K562 (cell line): Measurements from ENCODE around the gene PRKACA. TPM values are rescaled to one million over a fixed set of nuclear protein-coding genes. Genes with fewer than 3 reads are reported as not detected.

Experiments
- ARID4B ChIP-seq: sonication (generic); formaldehyde crosslinking; IDR thresholded peaks from 2 replicates; pipeline ENCODE4 v1.8.0; 2022; ENCODE audit warnings: mild to moderate bottlenecking, missing genetic modification reagents
- DIDO1 ChIP-seq: fragments of 450-650 bp; IDR thresholded peaks from 2 replicates; pipeline ENCODE4 v1.6.1; 2016; ENCODE audit warnings: low read depth, missing biosample characterization, missing genetic modification characterization
- ETV1 ChIP-seq: fragments of 450-650 bp; conservative IDR thresholded peaks from 2 replicates; pipeline ENCODE4 v1.6.1; 2016; ENCODE audit warnings: missing genetic modification characterization, control low read depth, low read depth, missing compliant biosample characterization
- HDAC6 ChIP-seq: IDR thresholded peaks from 2 replicates; pipeline ENCODE4 v1.6.1; 2012; ENCODE audit warnings: low read depth, mild to moderate bottlenecking, control low read depth, inconsistent platforms, low read length, moderate library complexity
- MCM3 ChIP-seq: fragments of 450-650 bp; IDR thresholded peaks from 2 replicates; pipeline ENCODE4 v1.6.1; 2016
- ZBTB7A ChIP-seq: IDR thresholded peaks from 2 replicates; pipeline ENCODE4 v1.6.1; 2011; ENCODE audit warnings: low read depth, mild to moderate bottlenecking, low read length, moderate library complexity, borderline replicate concordance; ENCODE audit not compliant: control insufficient read depth
- ZNF277 ChIP-seq: fragments of 250-450 bp; sonication (Bioruptor Pico); IDR thresholded peaks from 2 replicates; pipeline ENCODE4 v1.8.0; 2022; ENCODE audit warnings: inconsistent platforms, mild to moderate bottlenecking, moderate library complexity, borderline replicate concordance
- ZNF511 ChIP-seq: sonication (generic); formaldehyde crosslinking; IDR thresholded peaks from 2 replicates; pipeline ENCODE4 v1.8.0; 2022; ENCODE audit warnings: mild to moderate bottlenecking, missing genetic modification reagents
- polyA plus RNA-seq, 8 experiments: library from polyadenylated mRNA; depleted of rRNA in 4 of 8; stranded (reverse) in 5 of 8; unstranded in 3 of 8; fragments of >200 nt; fragmentation: Nextera tagmentation in 2 of 8; fragmentation: Illumina TruSeq in 1 of 8; extraction: Ambion mirVana in 2 of 8; extraction: Trizol in 1 of 8; gene quantifications; 2 replicates each; pipeline versions ENCODE4 v1.2.1 to v1.2.3, GENCODE V29; 2011 to 2014; ENCODE audit warnings: inconsistent platforms in 1 of 8, missing spikeins in 1 of 8
- total RNA-seq, 7 experiments: library from RNA; depleted of rRNA in 6 of 7; stranded (reverse); fragments of >200 nt in 6 of 7; fragmentation: Illumina TruSeq in 2 of 7; extraction: Trizol in 2 of 7; gene quantifications; 2 replicates each; pipeline versions ENCODE4 v1.2.1 to v1.2.3, GENCODE V29; 2011 to 2021; ENCODE audit warnings: low replicate concordance in 1 of 7
- TF ChIP-seq, protein P1 (sequence below): fragments of 250-450 bp; sonication (Bioruptor Pico); IDR thresholded peaks from 2 replicates; pipeline ENCODE4 v1.9.0; 2021; ENCODE audit warnings: mild to moderate bottlenecking, inconsistent platforms
- TF ChIP-seq, protein P2 (sequence below): fragments of 450-650 bp; formaldehyde crosslinking; conservative IDR thresholded peaks from 2 replicates; pipeline ENCODE4 v1.4.0; 2022; ENCODE audit warnings: mild to moderate bottlenecking, missing genetic modification characterization
- TF ChIP-seq, protein P3 (sequence below): fragments of 200-800 bp; sonication (Bioruptor generic); IDR thresholded peaks from 2 replicates; pipeline ENCODE4 v1.6.1; 2017; ENCODE audit warnings: missing genetic modification characterization, missing compliant biosample characterization

The PRKACA gene
- total and polyA plus RNA-seq, 9 of the 15 experiments (the other 6 are each of a cell fraction or from before 2014, with no cell fraction given), result 1.2 to 63.1 (median 13.0) TPM

- TF ChIP-seq, protein P1, sequence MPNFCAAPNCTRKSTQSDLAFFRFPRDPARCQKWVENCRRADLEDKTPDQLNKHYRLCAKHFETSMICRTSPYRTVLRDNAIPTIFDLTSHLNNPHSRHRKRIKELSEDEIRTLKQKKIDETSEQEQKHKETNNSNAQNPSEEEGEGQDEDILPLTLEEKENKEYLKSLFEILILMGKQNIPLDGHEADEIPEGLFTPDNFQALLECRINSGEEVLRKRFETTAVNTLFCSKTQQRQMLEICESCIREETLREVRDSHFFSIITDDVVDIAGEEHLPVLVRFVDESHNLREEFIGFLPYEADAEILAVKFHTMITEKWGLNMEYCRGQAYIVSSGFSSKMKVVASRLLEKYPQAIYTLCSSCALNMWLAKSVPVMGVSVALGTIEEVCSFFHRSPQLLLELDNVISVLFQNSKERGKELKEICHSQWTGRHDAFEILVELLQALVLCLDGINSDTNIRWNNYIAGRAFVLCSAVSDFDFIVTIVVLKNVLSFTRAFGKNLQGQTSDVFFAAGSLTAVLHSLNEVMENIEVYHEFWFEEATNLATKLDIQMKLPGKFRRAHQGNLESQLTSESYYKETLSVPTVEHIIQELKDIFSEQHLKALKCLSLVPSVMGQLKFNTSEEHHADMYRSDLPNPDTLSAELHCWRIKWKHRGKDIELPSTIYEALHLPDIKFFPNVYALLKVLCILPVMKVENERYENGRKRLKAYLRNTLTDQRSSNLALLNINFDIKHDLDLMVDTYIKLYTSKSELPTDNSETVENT (CRISPR knock-in tag), result peak; percentile 84
- TF ChIP-seq, protein P2, sequence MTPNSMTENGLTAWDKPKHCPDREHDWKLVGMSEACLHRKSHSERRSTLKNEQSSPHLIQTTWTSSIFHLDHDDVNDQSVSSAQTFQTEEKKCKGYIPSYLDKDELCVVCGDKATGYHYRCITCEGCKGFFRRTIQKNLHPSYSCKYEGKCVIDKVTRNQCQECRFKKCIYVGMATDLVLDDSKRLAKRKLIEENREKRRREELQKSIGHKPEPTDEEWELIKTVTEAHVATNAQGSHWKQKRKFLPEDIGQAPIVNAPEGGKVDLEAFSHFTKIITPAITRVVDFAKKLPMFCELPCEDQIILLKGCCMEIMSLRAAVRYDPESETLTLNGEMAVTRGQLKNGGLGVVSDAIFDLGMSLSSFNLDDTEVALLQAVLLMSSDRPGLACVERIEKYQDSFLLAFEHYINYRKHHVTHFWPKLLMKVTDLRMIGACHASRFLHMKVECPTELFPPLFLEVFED (CRISPR knock-in tag), result 0 out of 2 replicates have a peak, but pooled peaks have one; percentile 64
- TF ChIP-seq ZNF511 (CRISPR knock-in tag) (peak; percentile 25; the same call in 1 of the 2 replicates), MCM3 (no peak), HDAC6 (0 out of 2 replicates have a peak, but pooled peaks have one; percentile 42), ZBTB7A (peak; percentile 79; the same call in 1 of the 2 replicates), DIDO1 (tag) (no peak), ARID4B (CRISPR knock-in tag) (peak; percentile 73; the same call in 1 of the 2 replicates), ZNF277 (CRISPR knock-in tag) (no peak), ETV1 (tag) (peak; percentile 39; the same call in 1 of the 2 replicates)
- TF ChIP-seq, protein P3, sequence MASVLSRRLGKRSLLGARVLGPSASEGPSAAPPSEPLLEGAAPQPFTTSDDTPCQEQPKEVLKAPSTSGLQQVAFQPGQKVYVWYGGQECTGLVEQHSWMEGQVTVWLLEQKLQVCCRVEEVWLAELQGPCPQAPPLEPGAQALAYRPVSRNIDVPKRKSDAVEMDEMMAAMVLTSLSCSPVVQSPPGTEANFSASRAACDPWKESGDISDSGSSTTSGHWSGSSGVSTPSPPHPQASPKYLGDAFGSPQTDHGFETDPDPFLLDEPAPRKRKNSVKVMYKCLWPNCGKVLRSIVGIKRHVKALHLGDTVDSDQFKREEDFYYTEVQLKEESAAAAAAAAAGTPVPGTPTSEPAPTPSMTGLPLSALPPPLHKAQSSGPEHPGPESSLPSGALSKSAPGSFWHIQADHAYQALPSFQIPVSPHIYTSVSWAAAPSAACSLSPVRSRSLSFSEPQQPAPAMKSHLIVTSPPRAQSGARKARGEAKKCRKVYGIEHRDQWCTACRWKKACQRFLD (CRISPR knock-in tag), result 0 out of 2 replicates have a peak, but pooled peaks have one; percentile 1
Observed at GRCh38 chr19:14135985-14136508, 18.5 kb upstream of the PRKACA start (continued).
